Heart left ventricle (tissue), 16 donors: ENCODE measurements around the gene TALDO1. TPM values are rescaled to one million over a fixed set of nuclear protein-coding genes. Genes with fewer than 3 reads are reported as not detected.

Experiments
- ATAC-seq, 4 donors: fragments of 200-7000 bp; cut with Tn5 transposase; one replicate each; pipeline ENCODE4 v1.9.1; 2020 to 2022; ENCODE audit warnings: moderate library complexity in 4 of 4, mild to moderate bottlenecking in 3 of 4, moderate number of reproducible peaks in 1 of 4
- DNase-seq, 5 donors: peaks; one replicate each; pipeline ENCODE4 v3.0.0-alpha.2; 2020
- H3K27ac ChIP-seq, 12 donors: fragments of 200-600 bp; sonication (generic) in 4 of 12; one replicate each; pipeline versions ENCODE4 v1.5.0 to v1.8.0; 2016 to 2022; ENCODE audit warnings: mild to moderate bottlenecking in 2 of 12
- H3K27me3 ChIP-seq, 9 donors: fragments of 200-600 bp; sonication (generic) in 2 of 9; one replicate each; pipeline versions ENCODE4 v1.5.1 to v1.8.0; 2016 to 2022; ENCODE audit warnings: mild to moderate bottlenecking in 3 of 9
- H3K36me3 ChIP-seq, 9 donors: fragments of 200-600 bp; sonication (generic) in 2 of 9; one replicate each; pipeline versions ENCODE4 v1.5.0 to v1.8.0; 2018 to 2022; ENCODE audit warnings: mild to moderate bottlenecking in 2 of 9
- H3K4me1 ChIP-seq, 12 donors: fragments of 200-600 bp; sonication (generic) in 4 of 12; one replicate each; pipeline versions ENCODE4 v1.5.0 to v1.8.0; 2016 to 2022; ENCODE audit warnings: mild to moderate bottlenecking in 3 of 12
- H3K4me3 ChIP-seq, 12 donors: fragments of 200-600 bp; sonication (generic) in 4 of 12; one replicate each; pipeline versions ENCODE4 v1.5.0 to v1.8.0; 2017 to 2022; ENCODE audit warnings: mild to moderate bottlenecking in 9 of 12, moderate library complexity in 4 of 12
- H3K9me3 ChIP-seq, 12 donors: fragments of 200-600 bp; sonication (generic) in 4 of 12; one replicate each; pipeline versions ENCODE4 v1.5.0 to v1.8.0; 2016 to 2022; ENCODE audit warnings: mild to moderate bottlenecking in 1 of 12
- CTCF ChIP-seq, 12 donors: fragments of 200-600 bp; sonication (generic) in 4 of 12; IDR thresholded peaks; one replicate each; pipeline versions ENCODE4 v1.5.0 to v1.8.0; 2018 to 2022; ENCODE audit warnings: antibody characterized with exemption in 12 of 12, mild to moderate bottlenecking in 5 of 12
- POLR2A ChIP-seq, 2 donors: fragments of 450-650 bp; IDR thresholded peaks; one replicate each; pipeline ENCODE4 v1.6.1; 2017; ENCODE audit warnings: antibody characterized with exemption in 2 of 2, mild to moderate bottlenecking in 2 of 2, moderate library complexity in 2 of 2
- WGBS, 4 donors: extraction: QIAGEN DNeasy Blood & Tissue Kit in 2 of 4; methylation state at CpG; one replicate each; pipeline versions ENCODE4 v1.1.5 to v1.1.7; 2013 to 2018; 5-methylcytosine and 5-hydroxymethylcytosine counted together
- intact Hi-C, 10 donors: fragments of 100-400 bp; cut with DNase I; formaldehyde crosslinking; loops; one replicate each; pipeline versions ENCODE4 v1.11.1 to v1.14.2; 2022
- polyA plus RNA-seq, 2 donors: library from polyadenylated mRNA; stranded (reverse); fragments of 200-250 nt; gene quantifications; one replicate each; pipeline ENCODE4 v1.2.3, GENCODE V29; 2013
- total RNA-seq, 9 donors: library from RNA; depleted of rRNA in 2 of 9; stranded (reverse); fragments of >200 nt in 2 of 9; fragmentation: NEBNext Ultra II Directional in 3 of 9; extraction: Animal tissue kit (Norgen Biotek cat#: 25700) in 3 of 9; gene quantifications; one replicate each; pipeline versions ENCODE4 v1.1.0 to v1.2.4, GENCODE V29; 2016 to 2023
- donor health status: ischemic (EF 13 %, LVEDD 7.1; RV severe dilation, severe dysfunction).
- donor health status: healthy with polysubstance abuse.
- donor health status: DM: no; HTN: yes; CAD: no.
- donor health status: DM: no; HTN: no; CAD: no.
- donor health status: ischemic (EF 25% LVEDD 6.9; RV normal size, moderate dysfunction).
- donor health status: ischemic (EF 25% LVEDD 5.7; RV mildly dilated, moderate dysfunction).
- donor health status: healthy.
- donor health status: DM: yes; HTN: yes; CAD: no.
- donor health status: ischemic (EF 35%, LVEDD 5.7; RV mildly dilated, moderate dysfunction).
- donor health status: nonischemic (EF 11% LVEDD 7.7; RV severe dilation, severe dysfunction).
- donor health status: DM: yes; HTN: yes; CAD: no.
- donor health status: PGD.
- donor health status: ischemic (EF 29% LVEDD 5.4; RV normal size, mild dysfunction).
- donor health status: nonischemic (EF 23%, LVEDD 6.1; RV moderate dilation, normal function).

TALDO1 gene
- total and polyA plus RNA-seq, 11 donors: 66.9 to 145 (median 105) TPM

- peaks cover 0 to 23% (median 10%) of the 10 kb centered on the region in 9 donors for H3K36me3 ChIP-seq
- H3K4me1 ChIP-seq: peaks cover 0 to 44% (median 27%) of the 10 kb centered on the region in 12 donors
- H3K27ac ChIP-seq: peak within 1 kb of the TSS; percentile 22 to 94 (median 84)
- WGBS, 4 donors: 1 to 4% (median 1%) methylated on average over 34 to 110 of the region's 110 CpGs
- intact Hi-C loops: loop anchor here in 1 of 10 donors (1.0 kb wide), 1 partner anchor 21 kb away; the partner anchor contains the start of gene SLC25A22
- H3K9me3 ChIP-seq: no peaks in the 10 kb centered on the region
- TF ChIP-seq POLR2A (IDR thresholded peaks at IDR 0.05) (peak in 1 of 2 donors; percentile 92), CTCF (IDR thresholded peaks at IDR 0.05) (peak in 1 of 12 donors; percentile 8)
- peak; percentile 80 to 95 (median 92) for ATAC-seq
- H3K27me3 ChIP-seq: no peaks in the 10 kb centered on the region
- H3K4me3 ChIP-seq: peak within 1 kb of the TSS; percentile 53 to 100 (median 92)
- peak; percentile 92 to 97 (median 94) for DNase-seq
These were observed 30.3 kb downstream of the TALDO1 start, which contains the start of gene GATD1 for GRCh38 chr11:777288-778255. Gene GATD1 (minus strand): TSS chr11:777487. CDS start chr11:777462, 25 bp downstream.

GRCh38 chr11:778976-779954 lies 32.0 kb downstream of the TALDO1 start:
- peaks cover 0 to 43% (median 33%) of the 10 kb centered on the region in 12 donors for H3K4me1 ChIP-seq
- DNase-seq: peak in 4 of 5 donors; percentile 16 to 59 (median 22)

GRCh38 chr11:779955-780532 lies 32.8 kb downstream of the TALDO1 start:
- H3K27ac ChIP-seq: no peak overlapping the region
- no peak for TF ChIP-seq CTCF (IDR thresholded peaks at IDR 0.05)
- no peak for TF ChIP-seq POLR2A (IDR thresholded peaks at IDR 0.05)
- no peaks in the 10 kb centered on the region for H3K9me3 ChIP-seq
- H3K36me3 ChIP-seq: peaks cover 0 to 3% (median 0%) of the 10 kb centered on the region in 9 donors
- no peak overlapping the region for H3K4me3 ChIP-seq
- H3K4me1 ChIP-seq: peaks cover 0 to 42% (median 31%) of the 10 kb centered on the region in 12 donors
- intact Hi-C loops: no loop called here
- 94 to 95% (median 94%) methylated on average over 7 to 16 of the region's 16 CpGs for WGBS, 4 donors
- DNase-seq (peak in 1 of 5 donors; percentile 22), ATAC-seq (no peak)
- H3K27me3 ChIP-seq: no peaks in the 10 kb centered on the region

More at GRCh38 chr11:778976-779954, 32.0 kb downstream of the TALDO1 start:
- H3K36me3 ChIP-seq: peaks cover 0 to 6% (median 0%) of the 10 kb centered on the region in 9 donors
- H3K27me3 ChIP-seq: no peaks in the 10 kb centered on the region
- WGBS, 4 donors: 91 to 97% (median 93%) methylated on average over 17 to 23 of the region's 23 CpGs
- H3K4me3 ChIP-seq: no peak overlapping the region
- ATAC-seq: no peak
- H3K9me3 ChIP-seq: no peaks in the 10 kb centered on the region
- TF ChIP-seq POLR2A (IDR thresholded peaks at IDR 0.05) (no peak), CTCF (IDR thresholded peaks at IDR 0.05) (no peak)
- H3K27ac ChIP-seq: no peak overlapping the region
- intact Hi-C loops: no loop called here
